Stimulated activated naive CD8-positive, alpha-beta T cell treated with anti-CD3 and anti-CD28 coated beads, Interleukin-15, Interleukin-2, amounts not matched to agents 100 U/mL and 50 U/mL, for 24 hours (primary cell): Measurements from ENCODE around the gene AHDC1.

ENCODE experiments used
- ATAC-seq: fragments of 150-1000 bp; cut with Tn5 transposase; one replicate; pipeline ENCODE4 v1.10.0; 2021
- DNase-seq: peaks from one replicate; pipeline ENCODE4 v3.0.0; 2021

The AHDC1 gene

DNA sequence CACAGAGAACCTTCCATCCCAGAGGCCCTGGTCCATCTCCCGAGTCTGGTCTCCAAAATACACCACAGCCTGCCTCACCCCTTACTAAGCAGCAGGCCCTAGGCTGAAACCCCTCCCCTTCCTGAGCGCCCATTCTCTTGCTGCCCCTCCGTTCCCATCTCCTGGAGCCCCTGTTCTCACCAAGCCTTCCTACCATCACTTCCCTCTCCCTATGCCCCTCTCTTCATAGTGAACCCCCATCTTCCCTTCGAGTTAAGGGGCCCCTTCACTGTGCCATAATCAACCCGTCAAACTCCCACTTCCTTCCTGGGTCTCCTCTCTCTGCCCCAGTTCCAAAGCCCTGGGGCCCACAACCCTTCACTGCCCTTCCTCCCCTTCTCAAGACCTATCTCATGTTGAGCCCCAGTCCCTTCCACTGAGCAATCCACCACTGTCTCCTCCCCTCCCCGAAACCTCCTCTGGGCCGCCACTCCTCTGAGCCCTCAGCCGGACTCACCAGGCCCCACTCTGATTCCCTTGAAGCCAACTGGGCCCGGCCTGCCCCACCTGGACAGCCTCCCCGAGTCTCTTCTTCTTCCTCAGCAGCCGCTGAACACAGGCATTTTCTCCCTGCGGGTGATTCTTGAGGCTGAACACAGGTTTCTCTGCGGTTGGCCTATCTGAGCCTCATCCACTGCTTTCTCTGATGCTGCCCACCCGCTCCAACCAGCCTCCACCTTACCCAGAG is 71.8 kb downstream of the AHDC1 start:
- DNase-seq (no peak), ATAC-seq (no peak)

DNA sequence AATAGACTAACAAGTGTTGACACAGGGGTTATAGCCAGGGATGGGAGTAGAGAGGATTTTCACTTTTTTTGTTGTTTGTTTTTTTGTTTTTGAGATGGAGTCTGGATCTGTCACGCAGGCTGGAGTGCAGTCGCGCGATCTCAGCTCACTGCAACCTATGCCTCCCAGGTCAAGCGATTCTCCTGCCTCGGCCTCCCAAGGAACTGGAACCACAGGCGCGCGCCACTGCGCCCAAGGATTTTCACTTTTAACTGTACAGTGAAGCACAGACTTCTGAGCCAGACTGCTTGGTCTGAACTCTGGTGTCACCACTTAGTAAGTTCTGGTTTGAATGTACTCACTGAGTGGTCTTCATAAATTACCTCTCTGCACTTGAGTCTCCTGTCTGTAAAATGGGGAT is 73.8 kb downstream of the AHDC1 start:
- ATAC-seq = no peak
- DNase-seq = no peak

DNA sequence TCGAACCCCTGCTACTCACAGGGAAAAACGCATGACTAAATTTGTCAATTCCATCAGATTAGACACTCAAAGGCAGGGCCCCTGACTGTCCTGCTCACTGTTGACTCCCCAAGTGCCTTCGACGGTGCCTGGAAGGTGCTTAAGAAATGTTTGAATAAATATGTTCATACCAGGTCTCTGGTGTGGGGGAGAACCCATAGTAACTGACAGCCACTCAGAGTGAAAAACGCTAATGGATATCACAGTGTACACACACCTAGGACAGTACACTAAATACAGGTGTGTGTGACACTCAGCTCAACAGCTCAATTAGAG is 74.3 kb downstream of the AHDC1 start:
- ATAC-seq (no peak), DNase-seq (no peak)

DNA sequence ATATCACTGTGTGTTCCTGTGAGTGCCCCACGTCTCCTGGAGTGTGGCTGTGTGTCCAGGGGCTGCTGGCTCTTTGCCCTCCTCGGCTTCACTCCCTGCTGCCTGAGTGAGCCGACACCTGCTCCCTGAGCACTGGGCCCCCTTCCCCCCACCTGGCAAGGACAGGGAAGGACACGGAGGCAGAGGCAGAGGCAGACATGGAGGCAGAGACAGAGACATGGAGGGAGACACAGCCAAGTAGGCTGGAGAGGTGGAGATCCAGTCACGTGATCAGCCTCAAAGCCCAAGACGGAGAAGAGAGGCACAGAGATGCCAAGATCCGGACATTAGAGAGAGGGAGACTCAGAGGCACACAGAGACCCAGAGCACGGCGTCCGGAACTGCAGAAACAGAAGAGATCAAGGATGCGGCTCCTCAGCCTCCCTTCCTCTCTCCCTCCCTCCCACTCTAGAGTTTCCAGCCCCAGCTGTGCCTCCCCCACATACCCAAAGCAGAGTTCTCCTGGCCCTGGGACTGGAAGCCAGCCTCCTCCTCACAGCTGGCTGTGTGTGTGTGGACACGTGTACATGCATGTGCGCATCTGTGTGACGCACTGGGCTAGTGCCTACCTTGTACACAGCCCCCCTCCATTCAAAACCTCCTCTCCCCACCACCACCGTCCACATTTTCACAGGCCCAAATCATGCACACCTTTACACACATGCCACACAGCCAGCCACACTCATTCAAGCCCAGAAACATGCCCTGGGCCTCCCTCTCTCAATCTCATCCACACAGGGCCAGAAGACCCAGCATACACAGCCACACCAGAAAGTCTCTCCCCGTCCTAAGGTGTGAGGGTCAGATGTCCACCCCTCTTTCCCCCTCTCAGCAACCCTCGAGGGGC is 74.9 kb downstream of the AHDC1 start:
- ATAC-seq (no peak), DNase-seq (no peak)

DNA sequence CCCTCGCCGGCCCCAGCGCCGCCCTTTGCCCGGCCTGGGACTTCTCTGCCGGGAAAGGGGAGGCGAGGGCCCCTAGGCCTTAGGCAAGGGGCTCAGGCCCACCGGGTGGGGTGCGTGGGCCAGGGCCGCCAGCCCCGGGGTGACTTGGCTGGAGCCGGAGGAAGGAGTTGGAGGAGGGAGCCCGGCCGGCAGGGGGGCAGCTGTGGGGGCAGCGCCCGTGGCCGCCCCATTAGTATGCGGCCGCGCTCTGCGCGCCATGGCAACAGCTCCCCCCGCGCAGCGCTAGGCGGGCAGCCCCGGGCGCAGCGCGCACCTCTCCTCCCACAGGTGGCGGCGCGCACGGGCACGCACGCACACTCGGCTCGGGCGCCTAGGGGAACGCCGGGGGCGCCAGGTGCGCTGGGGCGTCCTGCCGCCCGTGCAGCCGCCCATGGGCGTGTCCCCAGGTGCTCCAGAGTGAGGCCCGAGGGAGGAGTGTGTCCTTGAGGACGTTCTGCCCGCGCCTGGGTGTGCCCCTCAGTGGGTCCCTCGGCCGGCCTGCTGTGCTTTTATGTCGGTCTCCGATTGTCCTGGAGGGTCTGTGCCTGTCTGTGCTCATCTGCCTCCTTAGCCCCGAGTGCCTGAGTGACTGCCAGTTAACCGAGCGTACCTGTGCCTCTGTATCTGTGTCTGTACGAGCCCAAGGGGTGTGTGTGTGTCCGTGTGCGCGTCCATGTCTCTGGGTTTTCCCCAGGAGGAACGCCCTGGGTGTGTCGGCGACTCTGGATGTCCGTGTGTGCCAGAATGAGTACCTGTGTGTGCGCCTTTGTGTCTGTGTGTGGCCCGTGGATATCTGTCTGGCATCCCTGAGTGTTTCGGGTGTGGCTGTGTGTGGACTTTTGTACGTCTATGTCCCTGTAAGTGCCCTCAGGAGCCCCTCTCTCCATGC is 75.8 kb downstream of the AHDC1 start:
- DNase-seq (peak; percentile 63), ATAC-seq (peak; percentile 15)

DNA sequence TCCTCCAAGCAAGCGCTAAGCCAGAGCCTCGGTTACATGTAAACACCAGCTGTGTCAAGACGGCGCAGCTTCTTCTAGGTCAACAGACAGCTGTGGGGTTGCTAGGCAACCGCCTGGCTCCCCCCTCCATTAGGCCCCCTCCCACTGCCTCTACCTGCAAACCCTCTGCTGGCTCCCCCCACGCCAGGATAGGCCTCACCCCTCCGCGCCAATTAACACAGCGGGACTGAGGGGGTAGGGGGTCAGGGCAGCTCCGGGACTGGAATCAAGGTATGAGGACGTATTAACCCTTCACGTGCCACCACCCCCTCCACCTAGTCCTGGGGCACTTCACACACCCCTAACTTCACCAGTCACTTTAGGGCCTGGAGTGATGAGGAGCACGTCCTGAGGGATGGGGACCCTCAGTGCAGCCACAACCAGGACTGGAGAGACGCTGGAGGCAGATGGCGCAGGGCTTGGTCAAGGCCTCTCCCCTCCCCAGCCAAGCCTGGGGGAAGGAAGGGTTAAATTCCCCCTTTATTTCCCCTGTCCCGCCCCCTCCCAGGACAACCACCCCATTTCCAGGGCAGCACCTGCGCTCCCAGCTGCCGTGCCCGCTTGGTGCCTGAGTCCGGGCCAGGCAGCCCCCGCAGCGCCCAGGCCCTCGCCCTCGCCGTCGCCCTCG is 76.6 kb downstream of the AHDC1 start:
- DNase-seq = peak; percentile 29
- ATAC-seq = no peak

DNA sequence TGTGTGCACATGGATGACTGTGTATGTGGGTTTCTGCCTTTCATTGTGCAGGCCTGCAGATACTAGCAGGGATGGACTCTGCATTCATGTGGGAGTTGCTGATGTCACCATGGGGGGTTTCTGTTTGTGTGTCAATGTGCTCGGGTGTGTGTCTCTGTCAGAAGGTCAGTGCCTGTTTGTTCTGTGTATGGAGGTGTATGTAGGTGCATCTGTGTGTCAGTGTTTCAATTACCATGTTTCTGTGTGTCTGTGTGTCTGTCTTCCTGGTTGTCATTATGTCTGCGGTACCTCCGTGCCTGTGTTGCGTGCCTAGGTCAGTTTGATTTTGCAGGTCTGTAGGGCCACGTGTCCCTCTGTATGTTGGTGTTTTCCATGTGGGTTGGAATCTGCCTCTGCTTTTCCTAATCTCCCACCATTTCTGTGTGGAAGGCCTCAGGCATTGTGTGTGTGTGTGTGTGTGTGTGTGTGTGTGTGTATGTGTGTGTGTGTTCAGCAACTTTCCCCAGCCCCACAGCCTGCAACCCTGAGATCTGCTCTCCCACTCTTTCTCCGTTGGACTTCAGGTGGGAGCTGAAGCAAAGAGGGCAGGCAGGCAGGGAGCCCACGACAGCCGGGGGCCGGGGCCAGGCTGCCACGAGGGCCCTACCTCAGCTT is 77.2 kb downstream of the AHDC1 start:
- ATAC-seq = peak; percentile 22
- peak; percentile 65 for DNase-seq

DNA sequence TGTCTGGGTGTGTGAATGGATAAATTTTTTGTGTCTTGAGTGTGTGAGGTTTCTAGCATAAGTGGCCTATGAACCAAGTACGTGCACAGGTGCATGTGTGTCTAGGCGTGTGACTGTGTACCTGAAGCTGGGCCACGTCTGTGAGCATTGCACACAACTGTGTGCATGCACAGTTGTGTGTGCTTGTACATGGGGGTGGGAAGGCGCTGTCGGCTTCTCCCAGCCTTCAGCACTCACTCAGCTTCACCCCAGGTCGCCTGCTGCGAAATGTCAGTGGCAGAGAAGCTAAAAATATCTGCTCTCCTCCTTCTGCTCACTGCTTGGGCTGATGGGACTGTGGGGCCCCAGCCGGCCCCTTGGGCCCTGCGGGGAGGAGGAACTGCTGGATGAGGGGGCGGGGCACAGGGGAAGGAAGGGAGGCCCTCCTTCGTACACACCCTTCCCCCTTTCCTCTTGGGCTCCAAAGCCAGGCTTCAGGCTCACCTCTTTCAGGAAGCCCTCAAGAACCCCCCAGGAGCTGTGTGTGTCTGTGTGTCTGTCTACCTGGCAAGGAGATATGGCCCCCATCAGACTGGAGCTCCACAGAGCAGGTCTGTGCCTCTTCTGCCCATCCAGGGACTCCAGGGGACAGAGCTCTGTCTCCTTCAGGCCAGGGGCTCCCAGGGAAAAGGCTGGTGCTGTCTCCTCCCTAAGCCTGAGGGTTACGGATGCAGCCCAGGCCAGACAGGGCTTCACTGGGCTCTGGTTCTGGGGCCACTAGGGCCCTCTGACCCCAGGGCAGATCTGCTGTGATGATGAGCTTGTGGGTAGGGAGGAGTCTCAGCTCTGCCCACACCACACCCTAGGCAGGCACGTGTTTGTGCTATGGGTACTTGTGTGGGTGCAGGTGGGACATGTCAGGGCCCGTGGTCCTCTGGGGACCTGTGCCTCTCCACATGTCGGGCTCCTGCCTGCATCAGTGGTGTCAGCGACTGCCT is 78.4 kb downstream of the AHDC1 start:
- ATAC-seq = peak; percentile 48
- DNase-seq = peak; percentile 82

DNA sequence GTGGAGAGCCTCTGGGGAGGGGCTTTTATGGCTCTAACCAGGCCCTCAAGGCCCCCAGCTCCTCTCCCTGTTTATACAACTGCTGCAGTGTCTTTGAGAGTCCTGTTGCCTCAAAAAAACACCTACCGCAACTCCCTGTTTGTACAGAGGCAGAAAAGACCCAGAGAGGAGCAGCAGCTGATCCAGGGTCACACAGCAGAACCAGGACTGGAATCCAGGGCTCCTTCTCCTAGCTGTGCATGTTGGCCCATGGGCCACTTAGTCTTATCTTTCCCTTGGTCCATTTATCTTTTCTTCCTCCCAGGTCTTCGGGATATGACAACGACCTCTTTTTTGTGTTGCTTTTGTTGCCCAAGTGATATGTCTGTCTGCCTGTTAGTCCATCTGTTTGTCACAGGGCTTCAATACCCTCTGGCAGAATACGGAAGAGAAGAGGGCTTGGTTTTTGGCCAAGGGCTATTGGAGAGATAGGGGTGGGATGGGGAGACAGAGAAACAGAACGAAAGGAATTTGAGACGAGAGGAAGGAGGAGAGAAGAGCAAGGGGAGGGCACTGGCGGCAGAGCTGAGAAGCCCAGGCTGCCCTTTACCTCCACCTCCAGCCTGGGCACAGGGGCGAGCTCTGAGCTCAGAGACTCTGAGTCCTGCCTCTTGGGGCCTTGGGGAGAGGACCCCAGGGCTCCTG is 80.5 kb downstream of the AHDC1 start:
- no peak for ATAC-seq
- no peak for DNase-seq

DNA sequence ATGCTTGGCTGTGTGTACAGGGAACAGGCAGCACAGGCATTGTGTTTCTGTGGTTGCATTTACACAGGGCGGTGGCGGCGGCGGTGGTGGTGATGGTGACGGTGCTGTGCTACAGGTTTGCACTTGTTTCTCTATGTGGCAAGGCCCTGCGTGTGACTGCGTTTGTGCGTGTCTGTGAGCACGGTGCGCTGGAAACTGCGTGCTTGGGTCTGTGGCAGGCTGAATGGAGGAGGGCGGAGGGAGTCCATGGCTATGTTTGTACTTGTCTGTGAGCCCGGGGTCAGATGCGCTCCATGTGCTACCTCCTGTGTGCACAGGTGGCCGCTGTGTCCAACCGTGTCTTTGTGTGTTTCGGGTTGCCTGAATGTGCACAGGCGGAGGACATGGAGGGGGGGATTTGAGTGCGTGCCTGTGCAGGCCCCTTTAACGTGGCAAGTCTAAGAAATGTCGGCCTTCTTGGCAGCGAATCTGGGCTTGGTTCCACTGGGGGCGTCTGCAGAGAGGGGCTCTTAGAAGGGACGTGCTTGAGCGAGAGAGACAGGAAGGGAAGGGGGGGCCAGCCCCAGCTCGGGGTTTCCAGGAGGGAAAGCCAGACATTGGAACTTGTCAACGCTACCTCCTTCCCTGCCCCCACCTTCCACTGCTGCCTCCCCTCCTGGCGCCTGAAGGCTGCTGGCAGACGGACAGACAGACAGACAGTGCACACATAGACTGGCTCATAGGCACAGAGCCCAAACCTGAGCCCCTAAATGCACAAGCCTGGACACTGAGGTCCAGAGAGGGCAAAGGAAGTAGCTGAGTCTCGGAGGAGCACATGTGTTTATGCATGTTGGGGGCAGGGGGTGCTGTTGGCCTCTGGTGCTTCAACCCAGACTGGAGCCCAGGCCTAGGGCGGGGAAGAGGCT is 81.3 kb downstream of the AHDC1 start:
- ATAC-seq = peak; percentile 44
- DNase-seq = peak; percentile 75

DNA sequence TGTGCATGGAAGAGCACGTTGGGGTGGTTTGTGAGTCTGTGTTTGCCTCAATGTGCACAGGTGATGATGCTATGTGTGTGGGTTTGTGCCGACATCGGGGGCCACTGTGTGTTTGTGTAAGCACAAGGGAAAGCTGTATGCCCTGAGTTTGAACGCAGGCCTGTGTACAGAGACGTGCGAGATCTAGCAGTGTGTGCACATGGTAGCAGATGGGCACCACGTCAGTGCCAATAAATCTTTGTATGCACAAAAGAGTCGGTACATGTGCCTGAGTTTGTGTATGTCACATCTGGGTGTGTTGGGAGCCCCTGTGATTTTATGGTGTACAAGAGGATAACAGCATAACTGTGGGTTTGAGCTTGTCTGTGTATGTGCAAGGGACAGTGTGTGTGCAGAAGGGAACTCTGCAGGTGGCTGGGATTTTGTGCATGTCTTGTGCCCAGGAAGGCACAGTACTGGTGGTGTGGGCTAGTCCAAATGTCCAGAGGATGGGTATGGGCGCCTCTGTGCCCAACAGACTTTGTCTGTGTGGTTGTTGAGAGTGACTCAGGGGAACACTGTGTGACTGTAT is 82.0 kb downstream of the AHDC1 start:
- DNase-seq (no peak), ATAC-seq (peak; percentile 1)

DNA sequence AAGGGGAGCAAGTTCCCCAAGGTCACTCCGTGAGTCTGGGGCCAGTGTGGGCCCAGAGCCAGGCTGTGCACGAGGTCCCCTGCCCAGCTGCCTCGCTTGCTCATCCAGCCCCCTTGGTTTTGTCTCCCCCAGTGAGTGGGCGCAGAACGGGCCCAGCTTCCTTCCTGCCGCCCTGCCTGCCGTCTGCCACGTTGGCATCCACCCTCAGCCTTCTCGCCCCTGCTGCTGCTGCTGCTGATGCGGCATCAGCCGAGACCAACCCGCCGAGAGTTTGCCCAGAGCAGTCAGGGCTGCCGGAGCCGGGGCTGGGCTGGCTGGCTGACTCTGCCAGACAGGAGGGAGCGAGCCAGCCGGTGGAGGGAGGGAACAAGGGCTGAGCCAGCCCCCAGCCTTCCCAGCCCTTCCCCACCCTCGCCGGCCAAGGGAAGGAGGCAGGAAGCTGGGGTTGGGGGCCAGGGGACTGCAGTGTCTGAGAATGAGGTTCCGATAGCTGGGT is 82.6 kb downstream of the AHDC1 start:
- DNase-seq (peak; percentile 73), ATAC-seq (peak; percentile 2)

DNA sequence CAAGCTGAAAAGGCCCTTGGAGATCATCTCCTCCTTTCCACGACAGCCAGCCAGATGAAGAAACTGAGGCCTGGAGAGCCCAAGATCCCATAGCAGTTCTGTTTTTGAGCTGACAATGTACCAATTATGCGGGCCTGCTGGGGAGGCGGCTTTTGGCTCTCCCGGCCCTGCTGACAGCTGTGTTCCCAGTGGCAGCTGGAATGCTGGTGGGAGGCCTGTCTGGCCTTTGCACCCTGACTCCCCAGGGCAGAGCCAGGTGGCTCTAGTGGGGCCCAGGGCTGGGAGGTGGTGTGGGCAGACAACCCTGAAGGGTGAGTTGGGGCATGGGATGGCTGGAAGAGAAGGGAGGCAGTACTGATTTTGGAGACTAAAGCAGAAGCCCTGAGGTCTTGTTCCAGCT is 83.3 kb downstream of the AHDC1 start:
- DNase-seq (no peak), ATAC-seq (no peak)

DNA sequence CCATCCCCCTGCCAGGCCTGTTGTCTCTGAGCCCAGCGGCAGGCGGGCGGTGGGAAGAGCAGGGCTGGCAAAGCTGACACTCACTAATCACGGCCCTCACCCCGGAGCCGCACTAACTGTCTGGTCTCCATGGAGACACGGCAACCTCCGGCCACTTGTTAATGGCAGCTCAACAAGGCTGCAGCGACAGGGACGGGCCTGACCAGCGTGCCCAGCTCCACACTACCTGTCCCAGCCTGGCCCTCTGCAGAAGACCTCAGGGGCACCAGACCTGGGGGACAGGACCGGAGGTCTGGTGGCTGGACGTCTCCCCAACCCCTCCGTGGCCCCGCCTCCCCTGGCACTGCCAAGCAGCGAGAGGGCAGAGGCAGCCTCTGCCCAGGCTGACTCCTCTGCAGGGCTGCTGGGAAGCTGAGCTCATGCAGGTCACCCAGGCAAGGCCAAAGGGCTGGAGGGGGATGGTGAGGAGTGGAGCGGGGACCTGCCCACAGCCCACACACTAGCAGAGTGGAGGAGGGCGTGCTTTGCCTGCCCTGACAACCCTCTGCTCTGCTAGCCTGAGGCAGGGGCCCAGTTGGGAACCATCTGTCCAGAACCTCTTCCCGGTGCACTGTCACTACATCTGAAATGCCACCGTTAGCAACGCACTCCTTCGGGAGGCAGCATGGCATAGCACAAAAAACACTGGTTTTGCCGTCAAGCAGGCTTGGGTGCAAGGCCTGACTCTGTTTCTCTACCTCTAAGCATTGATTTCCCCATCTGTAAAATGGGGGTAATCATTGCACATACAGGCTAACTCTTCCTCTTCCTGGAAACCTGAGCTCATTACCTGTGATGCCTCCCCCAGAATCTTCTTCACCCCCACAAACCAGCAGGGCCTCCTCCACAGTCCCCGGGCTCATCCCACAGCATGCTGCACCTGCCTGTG is 84.3 kb downstream of the AHDC1 start:
- DNase-seq (no peak), ATAC-seq (no peak)

DNA sequence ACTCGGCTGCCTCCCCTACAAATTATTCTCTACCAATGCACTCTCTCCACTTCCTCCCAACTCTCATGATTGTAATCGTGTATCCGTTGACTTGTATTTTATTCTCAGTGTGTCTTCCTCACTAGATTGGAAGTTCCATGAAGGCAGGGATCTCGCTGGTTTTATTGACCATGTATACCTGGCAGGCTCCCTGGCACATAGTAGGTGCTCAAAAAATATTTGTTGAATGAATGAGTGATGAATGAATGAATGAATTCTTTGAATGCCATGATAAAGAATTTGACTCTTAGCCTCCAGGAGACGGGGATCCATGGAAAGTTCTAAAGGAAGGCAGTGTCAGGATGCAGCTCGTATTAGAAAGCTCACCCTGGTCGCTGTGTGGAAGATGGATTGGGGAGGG is 85.1 kb downstream of the AHDC1 start:
- DNase-seq = no peak
- no peak for ATAC-seq

DNA sequence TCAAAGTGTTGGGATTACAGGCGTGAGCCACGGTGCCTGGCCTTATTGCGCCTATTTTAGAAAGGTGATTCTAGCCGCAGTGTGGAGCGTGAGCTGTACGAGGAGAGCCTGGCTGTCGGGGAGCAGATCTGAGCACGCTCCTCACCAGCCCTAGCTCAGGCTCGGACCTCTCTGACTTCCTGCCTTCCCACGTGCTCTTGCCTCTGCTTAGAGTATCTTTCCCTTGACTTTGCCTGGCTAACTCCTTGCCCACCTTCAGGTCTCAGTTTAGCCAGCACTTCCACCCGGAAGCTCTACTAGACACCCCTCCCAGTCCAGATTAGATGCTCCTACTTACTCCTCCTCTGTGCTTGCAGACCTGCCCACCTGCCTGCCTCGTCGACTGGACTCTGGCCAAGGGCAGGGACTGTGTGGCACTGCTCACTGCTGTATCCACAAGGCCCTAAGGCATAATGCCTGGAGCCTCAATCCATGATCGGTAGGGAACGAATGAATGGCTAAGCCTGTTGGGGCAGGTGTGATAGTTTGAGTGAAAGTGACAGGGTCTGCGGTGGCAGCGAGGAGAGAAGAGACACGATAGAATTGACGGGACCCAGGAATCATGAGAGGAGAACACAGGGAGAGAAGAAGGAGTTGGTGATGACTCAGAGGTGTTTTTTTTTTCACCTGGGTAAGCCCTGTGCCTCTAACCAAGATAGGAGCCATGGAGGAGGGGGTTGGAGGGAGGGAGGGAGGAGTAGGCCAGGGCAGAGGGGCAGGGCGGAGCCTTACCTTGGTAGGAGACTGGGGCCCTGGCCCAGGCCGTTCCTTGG is 85.8 kb downstream of the AHDC1 start:
- DNase-seq (no peak), ATAC-seq (no peak)
